Measurements from ENCODE around the gene KCNJ6. TPM values are rescaled to one million over a fixed set of nuclear protein-coding genes. Genes with fewer than 3 reads are reported as not detected.

Gene KCNJ6, protein sequence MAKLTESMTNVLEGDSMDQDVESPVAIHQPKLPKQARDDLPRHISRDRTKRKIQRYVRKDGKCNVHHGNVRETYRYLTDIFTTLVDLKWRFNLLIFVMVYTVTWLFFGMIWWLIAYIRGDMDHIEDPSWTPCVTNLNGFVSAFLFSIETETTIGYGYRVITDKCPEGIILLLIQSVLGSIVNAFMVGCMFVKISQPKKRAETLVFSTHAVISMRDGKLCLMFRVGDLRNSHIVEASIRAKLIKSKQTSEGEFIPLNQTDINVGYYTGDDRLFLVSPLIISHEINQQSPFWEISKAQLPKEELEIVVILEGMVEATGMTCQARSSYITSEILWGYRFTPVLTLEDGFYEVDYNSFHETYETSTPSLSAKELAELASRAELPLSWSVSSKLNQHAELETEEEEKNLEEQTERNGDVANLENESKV
- total RNA-seq (ENCODE audit: low replicate concordance): under 0.01 and 0.23 TPM in 2 replicates

DNA sequence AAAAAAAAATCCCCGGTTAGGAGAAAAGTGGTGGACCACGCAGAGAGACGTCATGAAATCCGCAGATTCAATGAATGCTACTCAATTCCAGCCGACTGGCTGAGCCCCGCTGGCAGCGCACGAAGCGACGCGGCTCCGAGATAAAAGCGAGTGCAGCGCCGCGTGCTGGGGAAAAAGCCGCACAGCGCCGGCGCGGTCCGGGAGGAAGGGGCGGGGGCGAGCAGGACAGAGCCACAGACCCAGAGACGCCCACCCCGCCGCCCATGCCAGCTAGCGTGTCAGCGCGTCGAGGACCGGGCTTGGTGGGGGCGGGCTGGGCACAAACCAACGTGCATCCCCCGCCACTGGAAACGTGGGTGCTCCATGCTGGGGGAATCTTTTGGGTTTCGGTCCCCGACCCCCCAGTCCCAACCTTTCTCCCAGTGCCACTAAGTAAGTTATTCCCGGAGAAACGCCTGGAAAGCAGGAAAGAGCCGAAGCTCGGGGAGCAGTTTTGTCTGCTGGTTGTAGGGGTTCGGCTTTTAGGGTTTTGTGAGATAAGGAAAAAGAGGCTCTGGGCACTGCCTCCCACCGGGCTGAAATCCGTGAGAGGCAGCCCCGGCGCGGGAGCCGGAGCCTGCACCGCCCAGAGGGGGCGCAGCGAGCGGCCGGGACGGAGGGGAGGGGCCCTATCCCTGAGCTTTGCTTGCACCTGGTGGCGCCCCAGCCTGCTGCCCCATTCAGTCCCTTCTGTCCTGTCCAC lies at the start of gene KCNJ6:
Gene KCNJ6 (minus strand): TSS at position 148 of the 742 bp plus-strand sequence. CDS start 75,775 bp downstream, outside the sequence.

All from smooth muscle cell of the coronary artery (primary cell).